ENCODE measurements around the gene FTCDNL1.

FTCDNL1 gene

DNA sequence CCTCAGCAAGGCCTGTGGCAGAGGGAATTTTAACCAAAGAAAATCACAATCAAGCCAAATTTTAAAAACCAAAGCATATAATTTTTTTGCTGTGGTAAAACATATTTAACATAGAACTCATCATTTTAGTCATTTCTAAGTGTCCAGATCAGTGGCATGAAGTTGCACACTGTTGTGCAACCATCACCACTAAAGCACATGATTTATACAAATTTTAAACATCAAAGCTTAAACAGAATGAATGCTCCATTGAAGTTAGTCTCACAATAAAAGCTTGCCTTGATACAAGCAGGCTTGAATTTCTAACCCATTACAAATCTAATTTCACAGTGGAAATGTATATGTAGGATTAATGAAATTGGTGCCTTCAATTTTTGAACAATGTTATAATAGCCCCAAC lies 31.2 kb downstream of the FTCDNL1 start:
- Histone ChIP-seq H3K4me3 (ENCODE audit: low read depth in 1 of 2, low read length in 2 of 2) (no peak overlapping the region), H3K27me3 (ENCODE audit: insufficient read depth, low read length, poor library complexity) (peaks cover 4% of the 10 kb centered on the region), H3K79me2 (ENCODE audit: insufficient read depth, low read length) (no peaks in the 10 kb centered on the region), H3K9me3 (ENCODE audit: insufficient read depth, low read length, severe bottlenecking) (no peaks in the 10 kb centered on the region), H3K36me3 (ENCODE audit: insufficient read depth, low read length) (no peaks in the 10 kb centered on the region), H4K20me1 (ENCODE audit: insufficient read depth, low read length) (no peaks in the 10 kb centered on the region), H3K9ac (ENCODE audit: low read depth, low read length) (no peak overlapping the region), H3K4me2 (ENCODE audit: insufficient read depth, low read length) (no peak overlapping the region), H2AFZ (ENCODE audit: low read depth, low read length) (no peak overlapping the region), H3K27ac (ENCODE audit: low read length) (no peak overlapping the region), H3K4me1 (ENCODE audit: insufficient read depth, low read length) (no peaks in the 10 kb centered on the region)
- TF ChIP-seq EZH2 (IDR thresholded peaks at IDR 0.05; ENCODE audit: borderline replicate concordance, low read depth, low read length, severe bottlenecking): no peak
- TF ChIP-seq, protein P1, sequence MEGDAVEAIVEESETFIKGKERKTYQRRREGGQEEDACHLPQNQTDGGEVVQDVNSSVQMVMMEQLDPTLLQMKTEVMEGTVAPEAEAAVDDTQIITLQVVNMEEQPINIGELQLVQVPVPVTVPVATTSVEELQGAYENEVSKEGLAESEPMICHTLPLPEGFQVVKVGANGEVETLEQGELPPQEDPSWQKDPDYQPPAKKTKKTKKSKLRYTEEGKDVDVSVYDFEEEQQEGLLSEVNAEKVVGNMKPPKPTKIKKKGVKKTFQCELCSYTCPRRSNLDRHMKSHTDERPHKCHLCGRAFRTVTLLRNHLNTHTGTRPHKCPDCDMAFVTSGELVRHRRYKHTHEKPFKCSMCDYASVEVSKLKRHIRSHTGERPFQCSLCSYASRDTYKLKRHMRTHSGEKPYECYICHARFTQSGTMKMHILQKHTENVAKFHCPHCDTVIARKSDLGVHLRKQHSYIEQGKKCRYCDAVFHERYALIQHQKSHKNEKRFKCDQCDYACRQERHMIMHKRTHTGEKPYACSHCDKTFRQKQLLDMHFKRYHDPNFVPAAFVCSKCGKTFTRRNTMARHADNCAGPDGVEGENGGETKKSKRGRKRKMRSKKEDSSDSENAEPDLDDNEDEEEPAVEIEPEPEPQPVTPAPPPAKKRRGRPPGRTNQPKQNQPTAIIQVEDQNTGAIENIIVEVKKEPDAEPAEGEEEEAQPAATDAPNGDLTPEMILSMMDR (IDR thresholded peaks at IDR 0.05; ENCODE audit: borderline replicate concordance, extremely low read depth, low read length, poor library complexity, severe bottlenecking): no peak
- ATAC-seq (ENCODE audit: insufficient read depth, low read depth) (no peak), DNase-seq (no peak)

DNA sequence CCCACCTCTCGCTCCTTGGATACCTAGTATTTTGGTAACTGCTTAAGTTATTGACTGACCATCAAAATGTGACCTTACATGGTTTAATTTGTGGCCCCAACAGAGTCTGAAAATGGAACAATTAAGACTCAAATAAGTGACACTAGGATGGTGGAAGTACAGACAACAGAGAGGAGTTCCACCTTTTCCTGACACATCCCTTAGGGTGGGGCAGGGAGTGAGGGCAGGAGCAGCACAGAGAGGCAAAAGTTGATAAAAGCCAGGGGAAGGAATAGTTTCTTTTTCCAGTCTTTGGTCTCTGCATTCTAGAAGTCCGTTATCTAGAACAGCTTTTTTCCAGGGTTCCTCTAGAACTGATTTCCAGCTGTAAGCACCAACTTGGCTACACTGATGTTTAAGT lies 32.2 kb downstream of the FTCDNL1 start:
- no peak overlapping the region for H2AFZ ChIP-seq (ENCODE audit: low read depth, low read length)
- TF ChIP-seq EZH2 (IDR thresholded peaks at IDR 0.05; ENCODE audit: borderline replicate concordance, low read depth, low read length, severe bottlenecking): no peak
- TF ChIP-seq, protein P1 (IDR thresholded peaks at IDR 0.05; ENCODE audit: borderline replicate concordance, extremely low read depth, low read length, poor library complexity, severe bottlenecking): no peak

DNA sequence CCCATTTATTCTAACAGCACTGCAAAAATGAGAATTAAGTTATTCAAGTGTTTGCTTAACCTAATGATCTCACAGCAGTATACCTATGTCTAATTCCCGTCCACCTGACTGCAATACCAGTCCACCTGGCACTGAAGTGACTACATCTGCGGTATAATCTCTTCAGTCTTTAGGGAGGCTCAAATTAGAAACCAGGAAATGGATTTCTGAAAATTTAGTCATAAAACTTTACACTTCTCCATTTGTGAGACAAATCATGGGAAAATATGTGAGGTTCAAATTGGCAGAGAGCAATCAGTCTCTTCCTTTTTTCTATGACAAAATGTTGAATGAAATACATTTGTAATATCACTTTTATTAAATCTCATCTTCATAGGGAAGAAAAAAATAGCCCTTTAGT lies 33.0 kb downstream of the FTCDNL1 start:
- TF ChIP-seq, protein P1 (IDR thresholded peaks at IDR 0.05; ENCODE audit: borderline replicate concordance, extremely low read depth, low read length, poor library complexity, severe bottlenecking): no peak
- TF ChIP-seq EZH2 (IDR thresholded peaks at IDR 0.05; ENCODE audit: borderline replicate concordance, low read depth, low read length, severe bottlenecking): no peak
- Histone ChIP-seq H3K4me2 (ENCODE audit: insufficient read depth, low read length) (no peak overlapping the region), H3K4me3 (ENCODE audit: low read depth in 1 of 2, low read length in 2 of 2) (no peak overlapping the region), H3K79me2 (ENCODE audit: insufficient read depth, low read length) (no peaks in the 10 kb centered on the region), H2AFZ (ENCODE audit: low read depth, low read length) (no peak overlapping the region), H4K20me1 (ENCODE audit: insufficient read depth, low read length) (no peaks in the 10 kb centered on the region), H3K36me3 (ENCODE audit: insufficient read depth, low read length) (no peaks in the 10 kb centered on the region), H3K27ac (ENCODE audit: low read length) (no peak overlapping the region), H3K27me3 (ENCODE audit: insufficient read depth, low read length, poor library complexity) (peaks cover 8% of the 10 kb centered on the region), H3K4me1 (ENCODE audit: insufficient read depth, low read length) (no peaks in the 10 kb centered on the region), H3K9ac (ENCODE audit: low read depth, low read length) (no peak overlapping the region), H3K9me3 (ENCODE audit: insufficient read depth, low read length, severe bottlenecking) (no peaks in the 10 kb centered on the region)
- DNase-seq (no peak), ATAC-seq (ENCODE audit: insufficient read depth, low read depth) (no peak)

More for the DNA sequence above, 32.2 kb downstream of the FTCDNL1 start:
- Histone ChIP-seq H4K20me1 (ENCODE audit: insufficient read depth, low read length) (no peaks in the 10 kb centered on the region), H3K36me3 (ENCODE audit: insufficient read depth, low read length) (no peaks in the 10 kb centered on the region), H3K79me2 (ENCODE audit: insufficient read depth, low read length) (no peaks in the 10 kb centered on the region), H3K4me1 (ENCODE audit: insufficient read depth, low read length) (no peaks in the 10 kb centered on the region), H3K27me3 (ENCODE audit: insufficient read depth, low read length, poor library complexity) (peaks cover 8% of the 10 kb centered on the region), H3K27ac (ENCODE audit: low read length) (no peak overlapping the region), H3K9me3 (ENCODE audit: insufficient read depth, low read length, severe bottlenecking) (no peaks in the 10 kb centered on the region), H3K4me2 (ENCODE audit: insufficient read depth, low read length) (no peak overlapping the region), H3K9ac (ENCODE audit: low read depth, low read length) (no peak overlapping the region), H3K4me3 (ENCODE audit: low read depth in 1 of 2, low read length in 2 of 2) (no peak overlapping the region)
- ATAC-seq (ENCODE audit: insufficient read depth, low read depth) (no peak), DNase-seq (no peak)

DNA sequence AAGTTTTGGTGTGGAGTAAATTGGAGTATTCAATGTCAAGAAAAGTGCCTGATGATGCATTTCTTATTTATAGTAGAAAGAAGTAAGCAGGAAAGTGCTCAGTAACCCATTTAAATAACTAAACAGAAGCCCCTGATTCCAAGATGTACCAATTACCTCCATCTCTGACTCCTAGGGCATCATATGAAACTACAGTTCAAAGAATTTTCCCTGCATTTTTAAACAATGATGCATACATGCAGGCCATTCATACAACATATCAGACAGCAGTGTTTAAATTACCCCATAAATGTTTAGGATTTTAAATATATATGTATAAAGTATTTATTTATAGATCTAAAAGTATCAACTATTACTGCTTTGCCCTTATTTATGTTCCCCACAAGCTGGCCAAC lies 36.2 kb downstream of the FTCDNL1 start:
- Histone ChIP-seq H3K27me3 (ENCODE audit: insufficient read depth, low read length, poor library complexity) (peaks cover 16% of the 10 kb centered on the region), H3K27ac (ENCODE audit: low read length) (no peak overlapping the region), H3K79me2 (ENCODE audit: insufficient read depth, low read length) (no peaks in the 10 kb centered on the region), H4K20me1 (ENCODE audit: insufficient read depth, low read length) (no peaks in the 10 kb centered on the region), H2AFZ (ENCODE audit: low read depth, low read length) (no peak overlapping the region), H3K4me3 (ENCODE audit: low read depth in 1 of 2, low read length in 2 of 2) (no peak overlapping the region), H3K4me1 (ENCODE audit: insufficient read depth, low read length) (no peaks in the 10 kb centered on the region), H3K36me3 (ENCODE audit: insufficient read depth, low read length) (no peaks in the 10 kb centered on the region), H3K4me2 (ENCODE audit: insufficient read depth, low read length) (no peak overlapping the region), H3K9me3 (ENCODE audit: insufficient read depth, low read length, severe bottlenecking) (no peaks in the 10 kb centered on the region), H3K9ac (ENCODE audit: low read depth, low read length) (no peak overlapping the region)
- TF ChIP-seq, protein P1 (IDR thresholded peaks at IDR 0.05; ENCODE audit: borderline replicate concordance, extremely low read depth, low read length, poor library complexity, severe bottlenecking): no peak
- no peak for TF ChIP-seq EZH2 (IDR thresholded peaks at IDR 0.05; ENCODE audit: borderline replicate concordance, low read depth, low read length, severe bottlenecking)
- ATAC-seq (ENCODE audit: insufficient read depth, low read depth): no peak
- DNase-seq: no peak

Measured in DND-41 (cell line).